DND-41 (cell line): ENCODE results near the gene AKR1B1.

Source experiments
- ATAC-seq: fragments of 200-7000 bp; cut with Tn5 transposase; 3 replicates; pipeline ENCODE4 v1.9.1; 2021; ENCODE audit warnings: low read depth; ENCODE audit not compliant: insufficient read depth
- DNase-seq: peaks from one replicate; pipeline ENCODE4 v3.0.0-alpha.2; 2020
- H2AFZ ChIP-seq: 2 replicates; pipeline ENCODE4 v1.6.0; 2012; ENCODE audit warnings: low read depth, low read length
- H3K27ac ChIP-seq: 2 replicates; pipeline ENCODE4 v1.5.1; 2012; ENCODE audit warnings: low read length, inconsistent platforms
- H3K27me3 ChIP-seq: fragments of 200-600 bp; sonication (generic); 2 replicates; pipeline ENCODE4 v1.6.0; 2012; ENCODE audit warnings: low read length, mild to moderate bottlenecking, inconsistent platforms; ENCODE audit not compliant: insufficient read depth, poor library complexity
- H3K36me3 ChIP-seq: 2 replicates; pipeline ENCODE4 v1.5.1; 2012; ENCODE audit warnings: low read length, inconsistent platforms; ENCODE audit not compliant: insufficient read depth
- H3K4me1 ChIP-seq: 2 replicates; pipeline ENCODE4 v1.5.1; 2012; ENCODE audit warnings: mild to moderate bottlenecking, low read length; ENCODE audit not compliant: insufficient read depth
- H3K4me2 ChIP-seq: 2 replicates; pipeline ENCODE4 v1.6.0; 2012; ENCODE audit warnings: mild to moderate bottlenecking, moderate library complexity, low read length, inconsistent platforms; ENCODE audit not compliant: insufficient read depth
- H3K4me3 ChIP-seq, 2 experiments: fragments of 200-600 bp in 1 of 2; shearing (Covaris generic) in 1 of 2; 2 replicates each; pipeline ENCODE4 v1.5.1; 2012 to 2016; ENCODE audit warnings: inconsistent platforms in 2 of 2, low read length in 2 of 2, mild to moderate bottlenecking in 2 of 2, low read depth in 1 of 2, moderate library complexity in 1 of 2
- H3K79me2 ChIP-seq: 2 replicates; pipeline ENCODE4 v1.6.0; 2012; ENCODE audit warnings: low read length, inconsistent platforms; ENCODE audit not compliant: insufficient read depth
- H3K9ac ChIP-seq: 2 replicates; pipeline ENCODE4 v1.6.0; 2012; ENCODE audit warnings: low read depth, mild to moderate bottlenecking, inconsistent platforms, low read length, moderate library complexity
- H3K9me3 ChIP-seq: 2 replicates; pipeline ENCODE4 v1.5.1; 2012; ENCODE audit warnings: low read length, moderate library complexity, mild to moderate bottlenecking, inconsistent platforms; ENCODE audit not compliant: insufficient read depth, severe bottlenecking
- H4K20me1 ChIP-seq: 2 replicates; pipeline ENCODE4 v1.6.0; 2012; ENCODE audit warnings: low read length; ENCODE audit not compliant: insufficient read depth
- CTCF ChIP-seq: IDR thresholded peaks from 2 replicates; pipeline ENCODE4 v1.5.1; 2012; ENCODE audit warnings: borderline replicate concordance, low read length, moderate library complexity, mild to moderate bottlenecking; ENCODE audit not compliant: poor library complexity, severe bottlenecking; ENCODE audit errors: extremely low read depth
- EZH2 ChIP-seq: IDR thresholded peaks from 3 replicates; pipeline ENCODE4 v1.6.1; 2012; ENCODE audit warnings: borderline replicate concordance, low read depth, mild to moderate bottlenecking, moderate library complexity, low read length, inconsistent platforms; ENCODE audit not compliant: severe bottlenecking

AKR1B1 gene

GRCh38 chr7:134458806-134459698, at the start of gene AKR1B1:
TSS of gene AKR1B1 (minus strand) at chr7:134459100. CDS start at chr7:134459062, 38 bp downstream.
- Histone ChIP-seq H3K9ac (peak within 1 kb of the TSS; percentile 73), H3K4me2 (peak within 1 kb of the TSS; percentile 92), H3K9me3 (peaks cover 11% of the 10 kb centered on the region), H3K27me3 (no peaks in the 10 kb centered on the region), H4K20me1 (peaks cover 3% of the 10 kb centered on the region; the same call in 1 of the 2 replicates), H3K4me1 (peaks cover 42% of the 10 kb centered on the region), H3K36me3 (peaks cover 12% of the 10 kb centered on the region; the same call in 1 of the 2 replicates), H3K79me2 (peaks cover 23% of the 10 kb centered on the region), H3K4me3 (peak within 1 kb of the TSS; percentile 64 to 85), H3K27ac (peak within 1 kb of the TSS; percentile 64), H2AFZ (peak within 1 kb of the TSS; percentile 87)
- DNase-seq (peak; percentile 90), ATAC-seq (peak; percentile 92)
- TF ChIP-seq CTCF (peak; percentile 76), EZH2 (no peak)

GRCh38 chr7:134505856-134506255, 47.0 kb upstream of the AKR1B1 start:
- no peak for ATAC-seq

GRCh38 chr7:134504660-134505164, 45.8 kb upstream of the AKR1B1 start:
- Histone ChIP-seq H3K36me3 (no peaks in the 10 kb centered on the region), H3K4me3 (no peak overlapping the region), H3K79me2 (no peaks in the 10 kb centered on the region), H3K4me1 (no peaks in the 10 kb centered on the region), H3K9me3 (no peaks in the 10 kb centered on the region), H3K4me2 (no peak overlapping the region), H2AFZ (no peak overlapping the region), H3K27me3 (peaks cover 7% of the 10 kb centered on the region), H4K20me1 (no peaks in the 10 kb centered on the region), H3K9ac (no peak overlapping the region), H3K27ac (no peak overlapping the region)
- DNase-seq (no peak), ATAC-seq (no peak)
- TF ChIP-seq EZH2 (no peak), CTCF (no peak)

More at GRCh38 chr7:134505856-134506255, 47.0 kb upstream of the AKR1B1 start:
- Histone ChIP-seq H2AFZ (no peak overlapping the region), H3K27me3 (peaks cover 6% of the 10 kb centered on the region), H3K4me3 (no peak overlapping the region), H3K9me3 (no peaks in the 10 kb centered on the region), H3K36me3 (no peaks in the 10 kb centered on the region), H3K4me1 (no peaks in the 10 kb centered on the region), H4K20me1 (no peaks in the 10 kb centered on the region), H3K9ac (no peak overlapping the region), H3K27ac (no peak overlapping the region), H3K4me2 (no peak overlapping the region), H3K79me2 (no peaks in the 10 kb centered on the region)
- TF ChIP-seq CTCF (no peak), EZH2 (no peak)
- no peak for DNase-seq
